ENCODE data around the gene NEDD1. TPM values are rescaled to one million over a fixed set of nuclear protein-coding genes. Genes with fewer than 3 reads are reported as not detected.

NEDD1 gene
- total RNA-seq, 1 experiment from 2014 or later, result 17.2 TPM

- Histone ChIP-seq H4K20me1 (ENCODE audit: control insufficient read depth, insufficient read depth, insufficient read length) (no peaks in the 10 kb centered on the region), H3K18ac (ENCODE audit: insufficient read length, low read depth, low read length) (no peak overlapping the region), H3T11ph (ENCODE audit: low read length) (no peak overlapping the region), H3K79me2 (ENCODE audit: insufficient read depth, low read length) (no peaks in the 10 kb centered on the region), H2AFZ (ENCODE audit: low read length) (no peak overlapping the region), H3K79me1 (ENCODE audit: insufficient read depth, low read depth, low read length, poor library complexity, severe bottlenecking) (no peaks in the 10 kb centered on the region), H3K27ac (ENCODE audit: insufficient read length, low read depth, low read length) (no peak overlapping the region), H2BK12ac (ENCODE audit: insufficient read length, low read depth, low read length) (no peak overlapping the region), H3K23me2 (ENCODE audit: insufficient read length, low read depth, low read length, poor library complexity, severe bottlenecking) (no peaks in the 10 kb centered on the region), H3K4me2 (ENCODE audit: insufficient read depth, insufficient read length, low read length) (no peak overlapping the region), H3K4ac (ENCODE audit: low read depth, low read length) (no peak overlapping the region), H3K56ac (ENCODE audit: insufficient read length, low read depth, low read length) (no peak overlapping the region), H2BK120ac (ENCODE audit: low read depth, low read length, poor library complexity, severe bottlenecking) (no peak overlapping the region), H3K14ac (ENCODE audit: insufficient read depth, low read length) (no peak overlapping the region), H2AK5ac (ENCODE audit: insufficient read length, low read length) (no peak overlapping the region), H3K9ac (ENCODE audit: extremely low read depth, insufficient read length, low read length) (no peak overlapping the region), H3K9me3 (ENCODE audit: control insufficient read depth, low read depth, low read length) (no peaks in the 10 kb centered on the region), H2BK5ac (ENCODE audit: insufficient read length, low read length) (no peak overlapping the region), H2BK15ac (ENCODE audit: low read depth, low read length) (no peak overlapping the region), H3K4me1 (ENCODE audit: insufficient read depth, low read length) (peaks cover 2% of the 10 kb centered on the region; the same call in 1 of the 2 replicates), H4K91ac (ENCODE audit: insufficient read length, low read depth, low read length) (no peak overlapping the region), H3K23ac (ENCODE audit: insufficient read length, low read depth, low read length) (no peak overlapping the region), H4K5ac (ENCODE audit: insufficient read length, low read depth, low read length) (no peak overlapping the region), H2BK20ac (ENCODE audit: low read depth, low read length, poor library complexity, severe bottlenecking) (no peak overlapping the region), H4K8ac (replicated peaks; ENCODE audit: insufficient read length, low read depth, low read length) (no peak overlapping the region), H3K27me3 (ENCODE audit: insufficient read depth, low read length) (no peaks in the 10 kb centered on the region)
- WGBS (ENCODE audit: extremely low coverage, insufficient read length, low lambda C conversion rate), result no CpG with 5 or more reads among the region's 5 CpGs
- Mint-ChIP-seq H3K4me3 (no peak overlapping the region), H3K9me3 (peaks cover 12 to 18% of the 10 kb centered on the region in 2 experiments), H3K36me3 (ENCODE audit: insufficient read depth in 1 of 3, low read depth in 3 of 3) (peaks cover 5 to 16% (median 7%) of the 10 kb centered on the region in 3 experiments; a peak in 6 of 7 replicates), H3K4me1 (peaks cover 6 to 14% of the 10 kb centered on the region in 2 experiments), H3K27ac (peak overlapping the region in 1 of 3 experiments; percentile 79; a peak in 2 of 7 replicates), H3K27me3 (ENCODE audit: low read depth) (no peaks in the 10 kb centered on the region)
- TF ChIP-seq CTCF (conservative IDR thresholded peaks at IDR 0.05), result no peak
- no peak for DNase-seq
Observed at GRCh38 chr12:96889273-96889933, 17.7 kb upstream of the NEDD1 start.

Data from H9 (cell line).